Right lobe of liver (tissue), 6 donors: ENCODE results near the gene AGAP6. TPM values are rescaled to one million over a fixed set of nuclear protein-coding genes. Genes with fewer than 3 reads are reported as not detected.
"Not testable (repeated sequence)": the region's sequence is repeated elsewhere in the genome, so short reads cannot be mapped to it uniquely, and the experiment has no call there.

ENCODE experiments used
- ATAC-seq, 4 donors: fragments of 200-7000 bp; cut with Tn5 transposase; one replicate each; pipeline ENCODE4 v1.9.1; 2020; ENCODE audit warnings: mild to moderate bottlenecking in 4 of 4, moderate library complexity in 4 of 4
- DNase-seq, 3 donors: peaks; one replicate each; pipeline ENCODE4 v3.0.0-alpha.2; 2020
- H3K27ac ChIP-seq, 3 donors: fragments of 200-600 bp; one replicate each; pipeline ENCODE4 v1.8.0; 2022
- H3K27me3 ChIP-seq, 2 donors: fragments of 200-600 bp; one replicate each; pipeline ENCODE4 v1.8.0; 2022
- H3K36me3 ChIP-seq, 4 donors: fragments of 200-600 bp; sonication (generic) in 1 of 4; one replicate each; pipeline versions ENCODE4 v1.5.1 to v1.8.0; 2017 to 2022; ENCODE audit warnings: control low read depth in 1 of 4
- H3K4me1 ChIP-seq, 4 donors: fragments of 200-600 bp; sonication (generic) in 1 of 4; one replicate each; pipeline versions ENCODE4 v1.5.1 to v1.8.0; 2017 to 2022; ENCODE audit warnings: control low read depth in 1 of 4
- H3K4me3 ChIP-seq, 3 donors: fragments of 200-600 bp; one replicate each; pipeline ENCODE4 v1.8.0; 2022
- H3K9me3 ChIP-seq, 4 donors: fragments of 200-600 bp; sonication (generic) in 1 of 4; one replicate each; pipeline versions ENCODE4 v1.5.1 to v1.8.0; 2017 to 2022; ENCODE audit warnings: control low read depth in 1 of 4
- POLR2A ChIP-seq: fragments of 450-650 bp; IDR thresholded peaks from one replicate; pipeline ENCODE4 v1.6.1; 2017; ENCODE audit warnings: antibody characterized with exemption, mild to moderate bottlenecking
- WGBS: methylation state at CpG from one replicate; pipeline ENCODE4 v1.1.6; 2018; ENCODE audit warnings: low coverage, low lambda C conversion rate; ENCODE audit not compliant: insufficient coverage; ENCODE audit errors: missing lambda C conversion rate; 5-methylcytosine and 5-hydroxymethylcytosine counted together
- intact Hi-C, 2 donors: fragments of 100-400 bp; cut with DNase I; formaldehyde crosslinking; loops; one replicate each; pipeline versions ENCODE4 v1.11.2 to v1.14.1; 2022
- long read RNA-seq: library from polyadenylated mRNA; unstranded; transcript quantifications from one replicate; pipeline ENCODE4 v2.0.0, GENCODE V29; 2019
- total RNA-seq, 6 experiments: library from RNA; depleted of rRNA in 2 of 6; stranded (reverse); fragments of >200 nt in 2 of 6; fragmentation: NEBNext Ultra II Directional in 3 of 6; extraction: Animal tissue kit (Norgen Biotek cat#: 25700) in 3 of 6; gene quantifications; one replicate each; pipeline versions ENCODE4 v1.1.0 to v1.2.4, GENCODE V29; 2016 to 2023
- donor health status: DM: no; HTN: yes; CAD: no.
- donor health status: DM: no; HTN: no; CAD: no.
- donor health status: DM: no; HTN: no; CAD: no.
- donor health status: DM: no; HTN: yes; CAD: no.
- donor health status: DM: no; HTN: yes; CAD: no.

AGAP6 gene
- total RNA-seq = 1 to 10 TPM; 4.4 to 8.8 (median 6.3) TPM
- long read RNA-seq = 0 reads

GRCh38 chr10:49988376-49988775 lies at the start of gene AGAP6:
AGAP6 (plus strand) TSS chr10:49988406; CDS start chr10:49988716, 310 bp downstream.
- H3K4me3 ChIP-seq, ATAC-seq, H3K27ac ChIP-seq, intact Hi-C loops, H3K27me3 ChIP-seq, H3K9me3 ChIP-seq, DNase-seq, H3K36me3 ChIP-seq, H3K4me1 ChIP-seq: not testable (repeated sequence)
- WGBS = 80% methylated on average over 1 of the region's 18 CpGs

GRCh38 chr10:49941447-49942338 lies 46.5 kb upstream of the AGAP6 start, which contains the start of the genes PARG and TIMM23B:
PARG (minus strand) TSS chr10:49942027; CDS start chr10:49941725, 302 bp downstream.
TIMM23B (plus strand) TSS chr10:49942053; CDS start chr10:49942195, 142 bp downstream.
- H3K27me3 ChIP-seq, H3K9me3 ChIP-seq, intact Hi-C loops, H3K36me3 ChIP-seq: not testable (repeated sequence)
- under 1% methylated on average over 41 of the region's 81 CpGs for WGBS
- ATAC-seq (peak; percentile 93 to 99 (median 96)), DNase-seq (peak; percentile 80 to 84 (median 84))
- Histone ChIP-seq H3K27ac (peak within 1 kb of the TSS in 2 of 3 donors; percentile 33 to 69), H3K4me1 (peaks cover 0 to 13% (median 3%) of the 10 kb centered on the region in 4 donors), H3K4me3 (peak within 1 kb of the TSS; percentile 81 to 90 (median 83))
- TF ChIP-seq POLR2A = peak; percentile 60

- H3K27me3 ChIP-seq, DNase-seq, H3K9me3 ChIP-seq, intact Hi-C loops, H3K36me3 ChIP-seq: not testable (repeated sequence)
- ATAC-seq = peak; percentile 27 to 39 (median 31)
- H3K4me3 ChIP-seq = peak overlapping the region; percentile 81 to 90 (median 83)
- WGBS = under 1% methylated on average over 10 of the region's 12 CpGs
- peak overlapping the region in 1 of 3 donors; percentile 69 for H3K27ac ChIP-seq
- peaks cover 0 to 13% (median 3%) of the 10 kb centered on the region in 4 donors for H3K4me1 ChIP-seq
Observed at GRCh38 chr10:49942339-49942705, 45.9 kb upstream of the AGAP6 start.

DNA sequence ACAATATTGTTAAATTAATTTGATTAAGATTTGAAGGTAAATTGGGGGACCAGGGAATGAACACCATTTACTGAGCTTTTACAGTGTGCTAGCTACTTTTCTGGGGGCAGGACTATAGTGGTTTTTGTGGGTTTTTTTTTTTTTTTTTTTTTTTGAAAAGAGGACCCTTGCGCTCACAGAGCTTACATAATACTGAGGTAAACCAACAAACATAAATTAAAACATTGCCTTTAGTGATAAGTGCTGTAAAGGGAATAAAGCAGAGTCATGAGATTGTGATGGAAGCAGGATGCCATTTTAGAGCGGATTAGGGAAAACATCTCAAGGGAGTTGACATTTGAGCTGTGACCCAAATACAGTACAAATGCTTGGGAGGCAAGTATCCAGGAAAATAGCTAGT lies 44.6 kb upstream of the AGAP6 start:
- H3K27ac ChIP-seq, intact Hi-C loops, DNase-seq, H3K9me3 ChIP-seq, H3K36me3 ChIP-seq, ATAC-seq, H3K4me3 ChIP-seq, H3K27me3 ChIP-seq: not testable (repeated sequence)
- WGBS = 67% methylated on average over 2 of the region's 2 CpGs
- H3K4me1 ChIP-seq = peaks cover 0 to 13% (median 3%) of the 10 kb centered on the region in 4 donors

- H3K4me1 ChIP-seq, H3K27ac ChIP-seq, H3K9me3 ChIP-seq, intact Hi-C loops, DNase-seq, H3K27me3 ChIP-seq, ATAC-seq, H3K4me3 ChIP-seq, H3K36me3 ChIP-seq: not testable (repeated sequence)
- 63% methylated on average over 1 of the region's 2 CpGs for WGBS
Observed at GRCh38 chr10:49948142-49948541, 40.1 kb upstream of the AGAP6 start.

- H3K36me3 ChIP-seq, H3K27me3 ChIP-seq, intact Hi-C loops, H3K9me3 ChIP-seq, H3K27ac ChIP-seq, ATAC-seq, DNase-seq, H3K4me1 ChIP-seq, H3K4me3 ChIP-seq: not testable (repeated sequence)
- 78% methylated on average over 2 of the region's 2 CpGs for WGBS
Observed at GRCh38 chr10:49948737-49949136, 39.5 kb upstream of the AGAP6 start.

GRCh38 chr10:49952006-49952405 lies 36.2 kb upstream of the AGAP6 start:
- H3K27ac ChIP-seq, H3K9me3 ChIP-seq, H3K4me3 ChIP-seq, H3K36me3 ChIP-seq, H3K27me3 ChIP-seq, H3K4me1 ChIP-seq, intact Hi-C loops, DNase-seq, ATAC-seq: not testable (repeated sequence)
- WGBS = 94% methylated on average over 3 of the region's 3 CpGs

DNA sequence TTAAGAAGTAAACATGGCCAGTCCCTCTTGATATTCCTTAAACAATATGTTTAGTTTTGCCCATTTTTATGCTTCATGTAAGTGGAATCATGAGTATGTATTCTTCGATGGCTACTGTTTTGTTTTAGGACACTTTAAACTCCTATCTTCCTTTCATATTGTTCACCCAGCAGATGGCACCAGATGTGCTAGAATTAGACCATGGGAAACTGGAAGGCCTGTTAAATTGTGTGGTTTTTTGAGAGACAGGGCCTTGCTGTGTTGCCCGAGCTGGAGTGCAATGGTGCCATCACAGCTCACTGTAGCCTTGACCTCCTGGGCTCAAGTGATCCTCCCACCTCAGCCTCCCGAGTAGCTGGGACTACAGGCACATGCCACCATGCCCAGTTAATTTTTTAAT lies 35.1 kb upstream of the AGAP6 start:
- intact Hi-C loops, H3K9me3 ChIP-seq, H3K27ac ChIP-seq, H3K27me3 ChIP-seq, H3K4me3 ChIP-seq, H3K4me1 ChIP-seq, DNase-seq: not testable (repeated sequence)
- H3K36me3 ChIP-seq = peaks cover 0 to 13% (median 2%) of the 10 kb centered on the region in 4 donors
- 80% methylated on average over 1 of the region's 3 CpGs for WGBS
- ATAC-seq = peak; percentile 37 to 62 (median 50)

- H3K27me3 ChIP-seq, H3K4me1 ChIP-seq, H3K36me3 ChIP-seq, H3K4me3 ChIP-seq, DNase-seq, H3K27ac ChIP-seq, intact Hi-C loops, ATAC-seq, H3K9me3 ChIP-seq: not testable (repeated sequence)
- no CpG with 5 or more reads among the region's 37 CpGs for WGBS
Observed at GRCh38 chr10:49970331-49970857, 17.8 kb upstream of the AGAP6 start.

DNA sequence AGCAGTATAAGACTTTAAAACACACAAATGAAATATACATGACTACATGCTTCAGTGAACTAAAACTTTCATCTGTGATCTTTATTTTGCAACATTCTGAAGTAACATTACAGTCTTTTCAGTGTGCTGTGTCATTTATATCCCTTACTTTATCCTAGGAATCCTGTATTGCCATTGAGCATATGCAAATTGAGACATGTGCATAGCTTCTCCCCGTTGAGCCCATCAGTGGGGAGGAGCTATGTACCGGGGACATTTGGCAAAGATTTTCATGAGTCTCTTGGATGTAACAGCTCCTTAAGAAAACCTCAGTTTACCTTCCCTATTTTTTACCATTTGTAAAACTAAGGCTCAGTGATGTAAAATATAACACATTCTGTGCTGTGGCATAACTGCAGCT lies 16.7 kb upstream of the AGAP6 start:
- H3K9me3 ChIP-seq, ATAC-seq, H3K4me1 ChIP-seq, DNase-seq, H3K36me3 ChIP-seq, H3K4me3 ChIP-seq, H3K27ac ChIP-seq, H3K27me3 ChIP-seq, intact Hi-C loops: not testable (repeated sequence)
- 73% methylated on average over 2 of the region's 2 CpGs for WGBS

DNA sequence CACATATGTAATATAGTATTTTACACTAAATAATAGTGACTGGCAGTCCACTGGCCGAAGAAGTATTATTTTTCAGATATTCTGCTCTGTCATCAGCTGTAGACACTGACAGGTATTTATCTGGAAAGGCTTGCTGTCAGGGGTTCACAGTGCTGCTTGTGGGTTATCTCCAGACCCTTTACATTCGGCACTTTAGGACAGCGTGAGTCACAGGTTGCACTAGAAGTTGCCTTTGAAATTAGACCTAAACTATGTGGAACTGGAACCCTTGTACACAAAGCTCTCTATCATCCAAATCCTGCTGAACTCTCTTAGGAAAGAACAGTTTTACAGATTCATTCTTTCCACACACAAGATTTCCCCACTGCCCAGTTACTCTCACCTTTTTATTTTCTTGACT lies 16.1 kb upstream of the AGAP6 start:
- H3K9me3 ChIP-seq, H3K4me3 ChIP-seq, H3K36me3 ChIP-seq, DNase-seq, H3K27me3 ChIP-seq, H3K4me1 ChIP-seq, ATAC-seq, intact Hi-C loops, H3K27ac ChIP-seq: not testable (repeated sequence)
- WGBS = 73% methylated on average over 1 of the region's 3 CpGs
